ENCODE data around the gene PLXNA4.

PLXNA4 gene

DNA sequence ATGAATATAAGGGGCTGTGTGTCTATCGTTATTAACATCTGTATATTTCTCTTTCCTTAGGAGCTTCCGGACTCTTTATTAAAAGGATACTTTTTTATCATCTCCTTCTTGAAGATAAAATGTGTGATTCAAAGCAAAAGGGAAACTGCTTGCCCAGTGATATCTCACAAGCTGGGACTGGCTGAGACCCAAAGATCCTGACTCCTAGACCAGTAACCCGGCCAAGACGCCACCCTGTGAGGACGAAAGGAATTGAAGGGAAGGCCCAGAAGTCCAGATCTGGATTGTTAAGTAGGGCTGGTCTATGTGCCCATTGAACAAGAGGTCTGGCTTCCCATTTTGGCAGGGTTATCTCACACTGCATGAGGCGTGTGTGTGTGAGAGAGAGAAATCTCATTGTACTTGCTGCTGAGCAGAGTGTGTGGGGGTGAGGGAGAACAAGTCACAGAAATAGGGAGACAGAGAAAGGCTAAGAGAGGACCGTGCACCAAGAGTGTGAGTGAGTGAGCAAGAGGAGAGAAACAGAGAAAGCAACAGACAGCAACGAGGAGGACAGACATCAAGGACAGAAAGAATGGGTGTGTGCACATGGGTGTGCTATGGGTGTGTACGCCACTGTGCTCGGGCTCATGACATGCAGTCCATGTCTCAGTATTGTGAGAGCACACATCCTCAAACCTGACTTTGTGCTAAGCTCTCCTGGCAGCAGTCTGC, 75.4 kb downstream of the PLXNA4 start:
- no peaks in the 10 kb centered on the region for H3K27me3 ChIP-seq (ENCODE audit: insufficient read depth, poor library complexity, severe bottlenecking)
- H3K27ac ChIP-seq (replicated peaks) = no peak overlapping the region
- H3K4me3 ChIP-seq (replicated peaks; ENCODE audit: insufficient read depth, low read length) = no peak overlapping the region
- TF ChIP-seq REST (IDR thresholded peaks at IDR 0.05; ENCODE audit: insufficient replicate concordance, low read depth) (no peak), POLR2AphosphoS5 (IDR thresholded peaks at IDR 0.05; ENCODE audit: low read depth) (no peak), CTCF (IDR thresholded peaks at IDR 0.05; ENCODE audit: insufficient read depth, low read length) (no peak), GABPA (IDR thresholded peaks at IDR 0.05; ENCODE audit: low read depth) (no peak), SPI1 (IDR thresholded peaks at IDR 0.05; ENCODE audit: borderline replicate concordance, low read depth) (no peak)
- no peak for DNase-seq (ENCODE audit: low read depth in 1 of 2, low spot score in 1 of 2)

DNA sequence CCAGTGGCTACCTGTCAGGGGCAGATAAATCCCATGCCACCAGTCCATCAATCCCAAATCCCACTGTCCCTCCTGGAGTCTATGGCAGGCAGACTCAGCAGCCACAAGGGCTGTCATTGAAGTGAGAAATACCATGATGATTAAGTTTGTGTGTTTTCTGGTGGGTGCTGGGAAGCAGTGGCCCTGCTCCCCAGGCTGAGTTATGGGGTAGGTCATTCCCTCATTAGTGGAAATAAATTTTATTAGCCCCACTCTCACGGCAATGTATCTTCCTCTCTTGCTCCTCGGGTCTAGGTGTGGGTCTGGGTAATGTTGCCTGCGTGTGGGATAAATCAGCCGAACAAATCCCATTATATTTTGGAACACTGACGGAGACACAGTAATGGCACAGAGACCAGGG, 76.8 kb downstream of the PLXNA4 start:
- no peak for TF ChIP-seq POLR2AphosphoS5 (IDR thresholded peaks at IDR 0.05; ENCODE audit: low read depth)
- no peak for TF ChIP-seq REST (IDR thresholded peaks at IDR 0.05; ENCODE audit: insufficient replicate concordance, low read depth)
- no peak for TF ChIP-seq GABPA (IDR thresholded peaks at IDR 0.05; ENCODE audit: low read depth)
- TF ChIP-seq SPI1 (IDR thresholded peaks at IDR 0.05; ENCODE audit: borderline replicate concordance, low read depth) = no peak
- no peak for TF ChIP-seq CTCF (IDR thresholded peaks at IDR 0.05; ENCODE audit: insufficient read depth, low read length)
- no peak overlapping the region for H3K4me3 ChIP-seq (replicated peaks; ENCODE audit: insufficient read depth, low read length)
- no peak overlapping the region for H3K27ac ChIP-seq (replicated peaks)
- no peaks in the 10 kb centered on the region for H3K27me3 ChIP-seq (ENCODE audit: insufficient read depth, poor library complexity, severe bottlenecking)
- DNase-seq (ENCODE audit: low read depth in 1 of 2, low spot score in 1 of 2) = no peak

DNA sequence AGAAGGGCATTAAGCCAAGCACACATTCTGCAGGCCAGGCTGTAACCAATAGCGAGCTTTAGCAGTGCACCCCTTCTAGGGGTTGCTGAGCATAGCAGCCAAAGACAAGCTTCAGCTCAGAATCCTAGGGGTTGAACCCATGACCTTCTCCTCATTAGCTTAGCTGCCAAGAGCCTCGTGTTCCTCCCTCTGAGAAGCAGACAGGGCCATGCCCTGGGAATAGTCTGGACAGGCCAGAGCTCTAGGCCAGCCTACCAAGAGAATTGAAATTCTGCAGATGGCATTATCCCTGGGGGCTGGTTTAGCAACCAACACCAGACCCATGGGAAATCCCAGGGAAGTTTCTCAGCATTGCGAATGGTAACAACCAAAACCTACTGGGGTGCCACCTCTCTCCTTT, 77.2 kb downstream of the PLXNA4 start:
- no peak for DNase-seq (ENCODE audit: low read depth in 1 of 2, low spot score in 1 of 2)
- Histone ChIP-seq H3K4me3 (replicated peaks; ENCODE audit: insufficient read depth, low read length) (no peak overlapping the region), H3K27me3 (ENCODE audit: insufficient read depth, poor library complexity, severe bottlenecking) (no peaks in the 10 kb centered on the region), H3K27ac (replicated peaks) (no peak overlapping the region)
- TF ChIP-seq CTCF (IDR thresholded peaks at IDR 0.05; ENCODE audit: insufficient read depth, low read length) (no peak), REST (IDR thresholded peaks at IDR 0.05; ENCODE audit: insufficient replicate concordance, low read depth) (no peak), SPI1 (IDR thresholded peaks at IDR 0.05; ENCODE audit: borderline replicate concordance, low read depth) (no peak), GABPA (IDR thresholded peaks at IDR 0.05; ENCODE audit: low read depth) (no peak)
